ENCODE measurements around the gene RILPL1. TPM values are rescaled to one million over a fixed set of nuclear protein-coding genes. Genes with fewer than 3 reads are reported as not detected.
"Not testable (repeated sequence)": the region's sequence is repeated elsewhere in the genome, so short reads cannot be mapped to it uniquely, and the experiment has no call there.

RILPL1 gene
- 16.6 and 29.8 TPM in 2 replicates for total RNA-seq (2014; rRNA removed; shearing (Covaris generic))
- polyA plus RNA-seq (2016; fragmentation: Nextera tagmentation; extraction: Ambion mirVana): 2.9 and 3.6 TPM in 2 replicates

DNA sequence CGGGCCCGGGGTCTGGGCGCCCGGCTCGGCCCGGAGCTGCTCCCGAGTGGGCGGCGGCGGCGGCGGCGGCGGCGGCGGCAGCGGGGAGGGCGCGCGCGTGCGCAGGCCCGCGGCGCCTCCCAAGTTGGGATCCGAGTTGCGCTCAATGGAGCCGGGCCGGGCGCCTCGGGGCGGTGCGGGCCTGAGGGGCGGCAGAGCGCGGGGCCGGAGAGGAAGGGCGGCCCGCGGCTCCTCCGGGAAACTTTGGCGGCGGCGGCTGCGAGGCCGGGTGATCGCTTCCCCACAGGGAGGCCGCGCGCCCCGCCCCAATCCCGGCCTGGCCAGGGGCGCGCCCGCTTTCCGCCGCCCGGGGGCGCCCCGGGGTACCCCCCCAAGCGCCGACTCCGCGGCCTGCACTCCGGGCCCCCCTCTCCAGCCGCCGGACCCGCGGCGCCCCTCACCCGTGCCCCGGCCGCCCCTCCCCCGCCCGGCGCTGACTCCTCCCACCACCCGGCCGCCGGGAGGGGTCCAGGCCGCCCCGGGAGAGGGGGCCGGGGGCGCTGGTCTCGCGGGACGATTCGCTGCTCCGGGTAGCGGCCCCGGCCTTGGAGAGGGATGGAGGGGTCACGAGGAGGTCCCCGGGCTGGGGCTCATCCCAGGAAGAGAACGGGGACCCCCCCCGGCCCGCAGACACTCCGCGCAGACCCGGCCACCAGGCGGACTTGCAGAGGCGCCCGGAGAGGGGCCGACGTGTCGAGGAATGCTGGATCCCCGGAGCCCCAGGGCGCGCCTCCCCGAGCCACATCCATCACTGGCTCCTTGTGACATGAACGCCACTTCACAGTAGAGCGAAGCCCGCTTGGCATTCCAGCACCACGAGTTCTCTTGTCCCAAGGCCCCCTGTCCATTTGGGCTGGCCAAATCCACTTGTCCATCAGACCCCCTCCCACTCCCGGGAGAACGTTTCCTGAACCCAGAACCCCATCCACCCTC lies at the start of gene RILPL1:
Gene RILPL1 (minus strand): TSS at position 48 of the 972 bp plus-strand sequence. CDS start 237 bp downstream, outside the sequence.
- in situ Hi-C loops (cut with MboI): no loop called here
- no peak for TF ChIP-seq EZH2phosphoT487 (IDR thresholded peaks at IDR 0.05; ENCODE audit: insufficient read depth, low read depth)
- no peak for TF ChIP-seq EZH2 (IDR thresholded peaks at IDR 0.05; ENCODE audit: insufficient read depth, poor library complexity, severe bottlenecking)

DNA sequence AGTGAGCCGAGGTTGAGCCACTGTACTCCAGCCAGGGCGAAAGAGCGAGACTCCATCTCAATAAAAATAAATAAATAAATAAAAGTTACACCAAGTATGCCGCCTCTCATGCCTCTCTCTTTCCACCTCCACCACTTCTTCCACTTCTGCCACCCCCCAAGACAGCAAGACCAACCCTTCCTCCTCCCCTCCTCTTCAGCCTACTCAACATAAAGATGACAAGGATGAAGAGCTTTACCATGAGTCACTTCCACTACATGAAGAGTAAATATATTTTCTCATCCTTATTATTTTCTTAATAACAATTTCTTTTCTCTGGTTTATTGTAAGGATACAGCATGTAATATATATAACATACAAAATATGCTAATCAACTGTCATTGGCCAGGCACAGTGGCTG lies 47.3 kb upstream of the RILPL1 start:
- DNase-seq: peak; percentile 29
- H3K36me3 ChIP-seq (ENCODE audit: low read depth): no peaks in the 10 kb centered on the region
- TF ChIP-seq EZH2phosphoT487 (IDR thresholded peaks at IDR 0.05; ENCODE audit: insufficient read depth, low read depth): no peak
- no peak for TF ChIP-seq EZH2 (IDR thresholded peaks at IDR 0.05; ENCODE audit: insufficient read depth, poor library complexity, severe bottlenecking)
- in situ Hi-C loops (cut with MboI): no loop called here
- WGBS, 2 experiments (ENCODE audit: low coverage in 1 of 2, low lambda C conversion rate in 2 of 2, missing lambda C conversion rate in 2 of 2): 97 to 100% methylated on average over 4 of the region's 4 CpGs
- no peaks in the 10 kb centered on the region for H4K20me1 ChIP-seq (ENCODE audit: insufficient read depth)
- no peak overlapping the region for H3K9ac ChIP-seq
- H3K4me3 ChIP-seq: no peak overlapping the region
- 0 out of 2 replicates have a peak, but pooled peaks cover 15% of the 10 kb centered on the region for H3F3A ChIP-seq (ENCODE audit: insufficient read depth)
- peaks cover 69% of the 10 kb centered on the region for H3K79me2 ChIP-seq (ENCODE audit: insufficient read depth)
- H3K4me1 ChIP-seq (ENCODE audit: insufficient read depth): peaks cover 9% of the 10 kb centered on the region
- no peaks in the 10 kb centered on the region for H3K9me2 ChIP-seq (ENCODE audit: insufficient read depth)
- H2AFZ ChIP-seq: no peak overlapping the region
- no peak overlapping the region for H3K4me2 ChIP-seq (ENCODE audit: unreplicated experiment)
- no peak overlapping the region for H3K27ac ChIP-seq
- no peaks in the 10 kb centered on the region for H3K9me3 ChIP-seq (ENCODE audit: low read depth)
- H3K27me3 ChIP-seq (replicated peaks; ENCODE audit: insufficient read depth): no peaks in the 10 kb centered on the region

More for the DNA sequence above, at the start of gene RILPL1:
- Histone ChIP-seq H3K4me1 (ENCODE audit: insufficient read depth) (peaks cover 14% of the 10 kb centered on the region; the same call in 1 of the 2 replicates), H3K4me2 (ENCODE audit: unreplicated experiment) (peak within 1 kb of the TSS; percentile 97), H3K27me3 (replicated peaks; ENCODE audit: insufficient read depth) (no peaks in the 10 kb centered on the region), H3K79me2 (ENCODE audit: insufficient read depth) (peaks cover 43% of the 10 kb centered on the region), H3K27ac (peak within 1 kb of the TSS; percentile 57), H3K4me3 (peak within 1 kb of the TSS; percentile 88), H3K36me3 (ENCODE audit: low read depth) (no peaks in the 10 kb centered on the region), H3K9me3 (ENCODE audit: low read depth) (no peaks in the 10 kb centered on the region), H3F3A (ENCODE audit: insufficient read depth) (no peaks in the 10 kb centered on the region; the same call in 1 of the 2 replicates), H3K9ac (peak within 1 kb of the TSS; percentile 85), H4K20me1 (ENCODE audit: insufficient read depth) (no peaks in the 10 kb centered on the region), H2AFZ (peak within 1 kb of the TSS; percentile 85), H3K9me2 (ENCODE audit: insufficient read depth) (no peaks in the 10 kb centered on the region)
- DNase-seq: peak; percentile 77
- 1% methylated on average over 32 to 36 of the region's 114 CpGs for WGBS, 2 experiments (ENCODE audit: low coverage in 1 of 2, low lambda C conversion rate in 2 of 2, missing lambda C conversion rate in 2 of 2)

DNA sequence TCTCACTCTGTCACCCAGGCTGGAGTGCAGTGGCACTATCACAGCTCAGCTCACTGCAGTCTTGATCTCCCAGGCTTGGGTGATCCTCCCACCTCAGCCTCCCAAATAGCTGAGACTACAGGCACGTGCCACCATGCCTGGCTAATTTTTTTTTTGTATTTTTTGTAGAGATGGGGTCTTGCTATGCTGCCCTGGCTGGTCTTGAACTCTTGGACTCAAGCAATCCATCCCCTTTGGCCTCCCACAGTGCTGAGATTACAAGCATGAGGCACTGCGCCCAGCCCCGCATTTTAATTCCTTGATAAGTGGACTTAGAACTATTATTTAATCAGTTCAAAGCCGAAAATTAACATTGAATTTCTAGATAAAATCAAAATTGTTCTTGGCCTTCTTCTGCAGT lies 45.3 kb upstream of the RILPL1 start:
- H3K9ac ChIP-seq; H3K9me2 ChIP-seq (ENCODE audit: insufficient read depth); in situ Hi-C loops (cut with MboI); DNase-seq; H3K4me2 ChIP-seq (ENCODE audit: unreplicated experiment); H3K4me3 ChIP-seq; H3K27ac ChIP-seq; H2AFZ ChIP-seq; H4K20me1 ChIP-seq (ENCODE audit: insufficient read depth); H3K27me3 ChIP-seq (replicated peaks; ENCODE audit: insufficient read depth); H3K36me3 ChIP-seq (ENCODE audit: low read depth); H3K4me1 ChIP-seq (ENCODE audit: insufficient read depth); H3K9me3 ChIP-seq (ENCODE audit: low read depth): not testable (repeated sequence)
- Histone ChIP-seq H3K79me2 (ENCODE audit: insufficient read depth) (peaks cover 54% of the 10 kb centered on the region), H3F3A (ENCODE audit: insufficient read depth) (0 out of 2 replicates have a peak, but pooled peaks cover 12% of the 10 kb centered on the region)
- 99% methylated on average over 4 of the region's 4 CpGs for WGBS, 2 experiments (ENCODE audit: low coverage in 1 of 2, low lambda C conversion rate in 2 of 2, missing lambda C conversion rate in 2 of 2)

DNA sequence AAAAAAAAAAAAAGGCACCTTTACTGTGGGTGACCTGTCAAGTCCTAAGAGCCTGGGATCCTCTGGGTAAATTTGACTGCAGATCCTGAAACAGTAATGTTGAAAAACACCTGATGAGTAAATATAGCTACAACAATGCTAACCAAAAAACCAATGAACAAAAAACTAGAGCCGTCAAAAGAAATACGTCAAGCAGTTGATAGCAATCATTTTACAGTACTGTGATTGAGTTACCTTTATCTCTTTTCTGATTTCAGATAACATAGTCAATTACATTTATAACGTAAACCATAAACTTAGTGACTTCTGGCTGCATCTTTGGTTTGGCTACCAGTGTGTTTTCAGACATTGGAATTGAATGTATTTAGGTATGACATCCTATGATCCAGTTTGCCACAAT lies 44.7 kb upstream of the RILPL1 start:
- Histone ChIP-seq H3K9ac (no peak overlapping the region), H3K36me3 (ENCODE audit: low read depth) (no peaks in the 10 kb centered on the region), H3K27me3 (replicated peaks; ENCODE audit: insufficient read depth) (no peaks in the 10 kb centered on the region), H3K27ac (no peak overlapping the region), H3K79me2 (ENCODE audit: insufficient read depth) (peaks cover 50% of the 10 kb centered on the region), H2AFZ (no peak overlapping the region), H3K4me3 (no peak overlapping the region), H3K9me3 (ENCODE audit: low read depth) (no peaks in the 10 kb centered on the region), H3F3A (ENCODE audit: insufficient read depth) (0 out of 2 replicates have a peak, but pooled peaks cover 10% of the 10 kb centered on the region), H3K4me2 (ENCODE audit: unreplicated experiment) (no peak overlapping the region), H4K20me1 (ENCODE audit: insufficient read depth) (no peaks in the 10 kb centered on the region), H3K9me2 (ENCODE audit: insufficient read depth) (no peaks in the 10 kb centered on the region), H3K4me1 (ENCODE audit: insufficient read depth) (peaks cover 8% of the 10 kb centered on the region)
- in situ Hi-C loops (cut with MboI): no loop called here
- 92 to 99% methylated on average over 3 of the region's 3 CpGs for WGBS, 2 experiments (ENCODE audit: low coverage in 1 of 2, low lambda C conversion rate in 2 of 2, missing lambda C conversion rate in 2 of 2)
- DNase-seq: no peak
- TF ChIP-seq EZH2phosphoT487 (IDR thresholded peaks at IDR 0.05; ENCODE audit: insufficient read depth, low read depth): no peak
- TF ChIP-seq EZH2 (IDR thresholded peaks at IDR 0.05; ENCODE audit: insufficient read depth, poor library complexity, severe bottlenecking): no peak

Measured in GM23248 (cell line).